PC-3 (cell line): ENCODE measurements around the gene CTAGE4. TPM values are rescaled to one million over a fixed set of nuclear protein-coding genes. Genes with fewer than 3 reads are reported as not detected.
"Not testable (repeated sequence)": the region's sequence is repeated elsewhere in the genome, so short reads cannot be mapped to it uniquely, and the experiment has no call there.

Source experiments
- ATAC-seq: fragments of 200-7000 bp; cut with Tn5 transposase; 2 replicates; pipeline ENCODE4 v1.9.1; 2020; ENCODE audit warnings: mild to moderate bottlenecking, moderate library complexity
- BruUV-seq: library from RNA; stranded (reverse); fragments of 400-500 nt; replicated peaks from 2 replicates; lab custom pipeline; 2021; lab: Mats Ljungman, UMichigan
- CTCF ChIA-PET: fragments of 300-600 bp; sonication (Branson Sonifier 250); formaldehyde crosslinking; loops from one replicate; lab custom pipeline; 2022; ENCODE audit warnings: antibody characterized with exemption; lab: Charles Lee
- POLR2A ChIA-PET: fragments of 300-600 bp; sonication (Branson Sonifier 250); formaldehyde crosslinking; loops from one replicate; lab custom pipeline; 2022; ENCODE audit warnings: antibody characterized with exemption; ENCODE audit not compliant: unreplicated experiment; lab: Charles Lee
- DNase-seq: peaks from one replicate; pipeline ENCODE4 v3.0.0-alpha.2; 2015
- H2AFZ ChIP-seq: fragments of 300-600 bp; sonication (generic); 2 replicates; pipeline ENCODE4 v1.6.0; 2016; ENCODE audit warnings: antibody characterized with exemption, low read length
- H3F3A ChIP-seq: fragments of 300-600 bp; sonication (generic); one replicate; pipeline ENCODE4 v1.6.0; 2017; ENCODE audit warnings: antibody characterized with exemption, low read length, control low read depth, mild to moderate bottlenecking; ENCODE audit not compliant: unreplicated experiment
- H3K27ac ChIP-seq: fragments of 300-600 bp; sonication (generic); 2 replicates; pipeline ENCODE4 v1.5.1; 2016; ENCODE audit warnings: mild to moderate bottlenecking, low read length
- H3K27me3 ChIP-seq: fragments of 300-600 bp; sonication (generic); 2 replicates; pipeline ENCODE4 v1.6.1; 2016; ENCODE audit warnings: low read length, mixed read lengths
- H3K36me3 ChIP-seq: fragments of 300-600 bp; sonication (generic); 2 replicates; pipeline ENCODE4 v1.6.1; 2016; ENCODE audit warnings: low read depth, mixed run types, low read length, mixed read lengths
- H3K4me1 ChIP-seq: fragments of 300-600 bp; sonication (generic); 2 replicates; pipeline ENCODE4 v1.5.1; 2016; ENCODE audit warnings: low read length; ENCODE audit not compliant: insufficient read depth
- H3K4me2 ChIP-seq: fragments of 300-600 bp; sonication (generic); 2 replicates; pipeline ENCODE4 v1.6.0; 2016; ENCODE audit warnings: low read length
- H3K4me3 ChIP-seq: fragments of 300-600 bp; sonication (generic); 2 replicates; pipeline ENCODE4 v1.5.1; 2016; ENCODE audit warnings: mild to moderate bottlenecking, low read length, mixed read lengths
- H3K79me2 ChIP-seq: fragments of 300-600 bp; sonication (generic); 2 replicates; pipeline ENCODE4 v1.6.1; 2017; ENCODE audit warnings: low read length, mixed read lengths
- H3K9ac ChIP-seq: fragments of 300-600 bp; sonication (generic); 2 replicates; pipeline ENCODE4 v1.6.0; 2016; ENCODE audit warnings: mild to moderate bottlenecking, low read length
- H3K9me2 ChIP-seq: fragments of 300-600 bp; sonication (generic); replicated peaks from 2 replicates; pipeline ENCODE4 v1.6.1; 2016; ENCODE audit warnings: mixed run types, low read length, mixed read lengths
- H3K9me3 ChIP-seq: fragments of 300-600 bp; sonication (generic); 2 replicates; pipeline ENCODE4 v1.6.1; 2016; ENCODE audit warnings: low read length, mixed read lengths
- H4K20me1 ChIP-seq: fragments of 300-600 bp; sonication (generic); 2 replicates; pipeline ENCODE4 v1.6.1; 2016; ENCODE audit warnings: low read length, mixed read lengths
- intact Hi-C: fragments of 100-400 bp; cut with micrococcal nuclease; formaldehyde crosslinking; loops from 2 replicates; pipeline ENCODE4 v1.9.0; 2023
- total RNA-seq: library from RNA; depleted of rRNA; stranded (reverse); fragments of >200 nt; gene quantifications from 2 replicates; pipeline ENCODE4 v1.2.3, GENCODE V29; 2014

CTAGE4 gene
- total RNA-seq, 1 experiment from 2014 or later = 1.4 TPM

GRCh38 chr7:144193782-144194181 lies 10.5 kb downstream of the CTAGE4 start:
- H3K9me3 ChIP-seq, DNase-seq, POLR2A ChIA-PET, intact Hi-C loops, H3K9me2 ChIP-seq, H3K27me3 ChIP-seq, H2AFZ ChIP-seq, H4K20me1 ChIP-seq, H3F3A ChIP-seq, BruUV-seq, H3K36me3 ChIP-seq, H3K27ac ChIP-seq, H3K4me2 ChIP-seq, ATAC-seq, H3K4me3 ChIP-seq, CTCF ChIA-PET, H3K4me1 ChIP-seq, H3K9ac ChIP-seq, H3K79me2 ChIP-seq: not testable (repeated sequence)

GRCh38 chr7:144194453-144194852 lies 11.2 kb downstream of the CTAGE4 start:
- intact Hi-C loops, H3K79me2 ChIP-seq, H3K27ac ChIP-seq, H3K4me3 ChIP-seq, H3K9me2 ChIP-seq, H4K20me1 ChIP-seq, POLR2A ChIA-PET, DNase-seq, H2AFZ ChIP-seq, ATAC-seq, H3K9me3 ChIP-seq, H3K27me3 ChIP-seq, H3K4me2 ChIP-seq, H3F3A ChIP-seq, H3K4me1 ChIP-seq, CTCF ChIA-PET, H3K36me3 ChIP-seq, H3K9ac ChIP-seq: not testable (repeated sequence)
- TSS peak; percentile 53 for BruUV-seq

- H3K9ac ChIP-seq, H3K9me2 ChIP-seq, intact Hi-C loops, H3K4me2 ChIP-seq, POLR2A ChIA-PET, H3K79me2 ChIP-seq, H3K27me3 ChIP-seq, H4K20me1 ChIP-seq, H3K4me1 ChIP-seq, H3F3A ChIP-seq, BruUV-seq, H3K36me3 ChIP-seq, H2AFZ ChIP-seq, DNase-seq, CTCF ChIA-PET, H3K9me3 ChIP-seq, H3K4me3 ChIP-seq, H3K27ac ChIP-seq: not testable (repeated sequence)
- peak; percentile 85 for ATAC-seq
Measured at GRCh38 chr7:144195212-144195872, 12.1 kb downstream of the CTAGE4 start, which contains the start of gene ARHGEF35. ARHGEF35 (minus strand) TSS chr7:144195833; CDS start chr7:144188383, 7,450 bp downstream.

- H3K27ac ChIP-seq, H3K36me3 ChIP-seq, H3K27me3 ChIP-seq, ATAC-seq, H4K20me1 ChIP-seq, H3F3A ChIP-seq, CTCF ChIA-PET, H3K4me2 ChIP-seq, H3K4me3 ChIP-seq, intact Hi-C loops, DNase-seq, POLR2A ChIA-PET, H3K9me2 ChIP-seq, H3K4me1 ChIP-seq, H2AFZ ChIP-seq, BruUV-seq, H3K9me3 ChIP-seq, H3K9ac ChIP-seq, H3K79me2 ChIP-seq: not testable (repeated sequence)
Measured at GRCh38 chr7:144198934-144199333, 15.7 kb downstream of the CTAGE4 start.

GRCh38 chr7:144201978-144202377 lies 18.7 kb downstream of the CTAGE4 start:
- intact Hi-C loops, H3K4me1 ChIP-seq, H2AFZ ChIP-seq, H3K27me3 ChIP-seq, H3K27ac ChIP-seq, H3K9ac ChIP-seq, H3K79me2 ChIP-seq, BruUV-seq, ATAC-seq, H3K4me2 ChIP-seq, CTCF ChIA-PET, H3K9me3 ChIP-seq, H3K36me3 ChIP-seq, H3K9me2 ChIP-seq, H4K20me1 ChIP-seq, H3F3A ChIP-seq, DNase-seq, H3K4me3 ChIP-seq, POLR2A ChIA-PET: not testable (repeated sequence)

- ATAC-seq, H3K4me1 ChIP-seq, intact Hi-C loops, H3K27ac ChIP-seq, CTCF ChIA-PET, POLR2A ChIA-PET, BruUV-seq, H3K4me3 ChIP-seq, H3F3A ChIP-seq, H3K4me2 ChIP-seq, DNase-seq, H3K79me2 ChIP-seq, H3K9ac ChIP-seq, H2AFZ ChIP-seq, H3K9me3 ChIP-seq, H3K27me3 ChIP-seq, H3K36me3 ChIP-seq, H3K9me2 ChIP-seq, H4K20me1 ChIP-seq: not testable (repeated sequence)
Measured at GRCh38 chr7:144203086-144203485, 19.8 kb downstream of the CTAGE4 start.

GRCh38 chr7:144205306-144205705 lies 22.0 kb downstream of the CTAGE4 start:
- intact Hi-C loops, H3K9ac ChIP-seq, H3K27ac ChIP-seq, H3K79me2 ChIP-seq, BruUV-seq, H3K9me2 ChIP-seq, H2AFZ ChIP-seq, H3F3A ChIP-seq, H3K4me3 ChIP-seq, POLR2A ChIA-PET, H3K4me1 ChIP-seq, H3K36me3 ChIP-seq, H3K9me3 ChIP-seq, H3K4me2 ChIP-seq, H4K20me1 ChIP-seq, DNase-seq, H3K27me3 ChIP-seq, CTCF ChIA-PET, ATAC-seq: not testable (repeated sequence)
